K562 treated with DMSO at 1 percent for 48 hours (cell line): ENCODE measurements around the gene BRCC3. TPM values are rescaled to one million over a fixed set of nuclear protein-coding genes. Genes with fewer than 3 reads are reported as not detected.

ENCODE experiments used
- total RNA-seq: library from RNA; unstranded; fragments of 300-600 nt; gene quantifications from 2 replicates; pipeline ENCODE4 v1.2.3, GENCODE V29; 2022; ENCODE audit warnings: low replicate concordance; ENCODE audit errors: extremely low read depth

The BRCC3 gene
- total RNA-seq, result not detected in 2 replicates

GRCh38 chrX:155070975-155071693 is at the start of gene BRCC3, which contains the start of the genes CMC4 and MTCP1:
Gene BRCC3, plus strand, starts transcription at chrX:155071508. Its CDS starts 20 bp downstream, at chrX:155071528.
Gene CMC4, minus strand, starts transcription at chrX:155071136. Its CDS starts 7,113 bp downstream, at chrX:155064023.
Gene MTCP1, minus strand, starts transcription at chrX:155071136. Its CDS starts 5,126 bp downstream, at chrX:155066010.

GRCh38 chrX:155022585-155022984 is 48.7 kb upstream of the BRCC3 start, which contains the start of gene F8:
Gene F8, minus strand, starts transcription at chrX:155022723. Its CDS starts 171 bp downstream, at chrX:155022552.

GRCh38 chrX:155026727-155027508 is 44.4 kb upstream of the BRCC3 start, which contains the start of gene FUNDC2:
Gene FUNDC2, plus strand, starts transcription at chrX:155026844. Its CDS starts 95 bp downstream, at chrX:155026939.

Other genes with a start within 250 kb of the BRCC3 start
- not detected in 2 replicates for gene SMIM9, start 236.8 kb upstream of the BRCC3 start, total RNA-seq
- not detected in 2 replicates for gene F8A1, start 185.2 kb upstream of the BRCC3 start, total RNA-seq
- not detected in 2 replicates for gene F8, start 48.8 kb upstream of the BRCC3 start, total RNA-seq
- gene FUNDC2, start 44.7 kb upstream of the BRCC3 start, total RNA-seq, result not detected in 2 replicates
- not detected in 2 replicates for gene CMC4, start 372 bp upstream of the BRCC3 start, total RNA-seq
- not detected in 2 replicates for gene MTCP1, start 372 bp upstream of the BRCC3 start, total RNA-seq
- gene VBP1, start 145.0 kb downstream of the BRCC3 start, total RNA-seq, result not detected in 2 replicates
- gene RAB39B, start 193.0 kb downstream of the BRCC3 start, total RNA-seq, result not detected in 2 replicates